GM23338 (cell line): ENCODE data around the gene LRRC39. TPM values are rescaled to one million over a fixed set of nuclear protein-coding genes. Genes with fewer than 3 reads are reported as not detected.

Experiments used
- ATAC-seq: fragments of 200-7000 bp; cut with Tn5 transposase; 3 replicates; pipeline ENCODE4 v1.9.1; 2020
- DNase-seq: peaks from one replicate; pipeline ENCODE4 v3.0.0-alpha.2; 2015; ENCODE audit warnings: low spot score
- H2AFZ ChIP-seq: fragments of 200-600 bp; sonication (generic); 2 replicates; pipeline ENCODE4 v1.8.0; 2016; ENCODE audit warnings: antibody characterized with exemption, mild to moderate bottlenecking, moderate library complexity
- H3F3A ChIP-seq: fragments of 200-600 bp; sonication (generic); replicated peaks from 2 replicates; pipeline ENCODE4 v1.8.0; 2017; ENCODE audit warnings: antibody characterized with exemption, mixed run types, low read depth
- H3K27ac ChIP-seq: fragments of 200-600 bp; sonication (generic); 2 replicates; pipeline ENCODE4 v1.6.1; 2016; ENCODE audit warnings: low read depth
- H3K27me3 ChIP-seq: fragments of 200-600 bp; sonication (generic); 2 replicates; pipeline ENCODE4 v1.8.0; 2016; ENCODE audit warnings: mild to moderate bottlenecking, mixed run types, moderate library complexity; ENCODE audit not compliant: insufficient read depth
- H3K36me3 ChIP-seq: fragments of 200-600 bp; sonication (generic); 2 replicates; pipeline ENCODE4 v1.8.0; 2016; ENCODE audit warnings: mild to moderate bottlenecking; ENCODE audit not compliant: insufficient read depth
- H3K4me1 ChIP-seq: fragments of 200-600 bp; sonication (generic); 2 replicates; pipeline ENCODE4 v1.8.0; 2016; ENCODE audit warnings: mild to moderate bottlenecking, moderate library complexity; ENCODE audit not compliant: insufficient read depth
- H3K4me2 ChIP-seq: fragments of 200-600 bp; sonication (generic); 2 replicates; pipeline ENCODE4 v1.7.1; 2017; ENCODE audit warnings: mixed run types
- H3K4me3 ChIP-seq: fragments of 200-600 bp; sonication (generic); 2 replicates; pipeline ENCODE4 v1.6.1; 2016; ENCODE audit warnings: mixed run types
- H3K79me2 ChIP-seq: fragments of 200-600 bp; sonication (generic); replicated peaks from 2 replicates; pipeline ENCODE4 v1.8.0; 2017; ENCODE audit warnings: mild to moderate bottlenecking; ENCODE audit not compliant: insufficient read depth
- H3K9me2 ChIP-seq: fragments of 200-600 bp; sonication (generic); 2 replicates; pipeline ENCODE4 v1.8.0; 2017; ENCODE audit not compliant: insufficient read depth
- H4K20me1 ChIP-seq: fragments of 200-600 bp; sonication (generic); replicated peaks from 2 replicates; pipeline ENCODE4 v1.8.0; 2017; ENCODE audit warnings: mild to moderate bottlenecking; ENCODE audit not compliant: insufficient read depth
- H3K27ac Mint-ChIP-seq: 2 replicates; pipeline ENCODE4 v1.8.0; 2020; ENCODE audit warnings: inconsistent platforms, mild to moderate bottlenecking, moderate library complexity, mixed read lengths
- H3K27me3 Mint-ChIP-seq: 3 replicates; pipeline ENCODE4 v1.8.0; 2022; ENCODE audit warnings: low read depth, mild to moderate bottlenecking, moderate library complexity, mixed read lengths, inconsistent platforms; ENCODE audit not compliant: insufficient read depth, poor library complexity
- H3K36me3 Mint-ChIP-seq: 3 replicates; pipeline ENCODE4 v1.8.0; 2021; ENCODE audit warnings: low read depth, mild to moderate bottlenecking, inconsistent platforms, moderate library complexity, mixed read lengths
- H3K4me1 Mint-ChIP-seq: 3 replicates; pipeline ENCODE4 v1.8.0; 2020; ENCODE audit warnings: mild to moderate bottlenecking, inconsistent platforms, mixed read lengths
- H3K4me3 Mint-ChIP-seq: 3 replicates; pipeline ENCODE4 v1.8.0; 2021; ENCODE audit warnings: moderate library complexity, mild to moderate bottlenecking, inconsistent platforms, mixed read lengths
- H3K9me3 Mint-ChIP-seq: 3 replicates; pipeline ENCODE4 v1.8.0; 2020; ENCODE audit warnings: moderate library complexity, mild to moderate bottlenecking, inconsistent platforms, mixed read lengths
- CREB1 ChIP-seq: fragments of 250-450 bp; sonication (Bioruptor Pico); IDR thresholded peaks from 2 replicates; pipeline ENCODE4 v1.5.0; 2020; ENCODE audit warnings: low read depth, mild to moderate bottlenecking, moderate library complexity
- CTCF ChIP-seq, 2 experiments: fragments of 200-600 bp in 1 of 2; sonication (generic) in 1 of 2; conservative IDR thresholded peaks; 2 replicates each; pipeline versions ENCODE4 v1.5.1 to v1.6.1; 2016 to 2017; ENCODE audit warnings: antibody characterized with exemption in 2 of 2, low read depth in 2 of 2, mild to moderate bottlenecking in 2 of 2, moderate library complexity in 1 of 2
- ETS1 ChIP-seq: IDR thresholded peaks from 2 replicates; pipeline ENCODE4 v1.6.1; 2016; ENCODE audit warnings: antibody characterized with exemption
- EZH2 ChIP-seq: fragments of 200-600 bp; sonication (generic); IDR thresholded peaks from one replicate; pipeline ENCODE4 v1.8.0; 2017; ENCODE audit warnings: antibody characterized with exemption, mild to moderate bottlenecking, low read depth; ENCODE audit not compliant: unreplicated experiment
- EZH2phosphoT487 ChIP-seq: fragments of 200-600 bp; sonication (generic); IDR thresholded peaks from one replicate; pipeline ENCODE4 v1.8.1; 2018; ENCODE audit warnings: antibody characterized with exemption; ENCODE audit not compliant: unreplicated experiment
- JUNB ChIP-seq: IDR thresholded peaks from one replicate; pipeline ENCODE4 v1.6.1; 2016; ENCODE audit warnings: antibody characterized with exemption; ENCODE audit not compliant: unreplicated experiment
- NANOG ChIP-seq: IDR thresholded peaks from 2 replicates; pipeline ENCODE4 v1.6.1; 2016; ENCODE audit warnings: antibody characterized with exemption, borderline replicate concordance
- POLR2AphosphoS5 ChIP-seq: IDR thresholded peaks from 2 replicates; pipeline ENCODE4 v1.6.1; 2016; ENCODE audit warnings: antibody characterized with exemption, low read depth
- REST ChIP-seq: IDR thresholded peaks from one replicate; pipeline ENCODE4 v1.6.1; 2018; ENCODE audit warnings: antibody characterized with exemption; ENCODE audit not compliant: unreplicated experiment
- STAT1 ChIP-seq: IDR thresholded peaks from one replicate; pipeline ENCODE4 v1.6.1; 2016; ENCODE audit warnings: antibody characterized with exemption; ENCODE audit not compliant: unreplicated experiment
- ZNF114 ChIP-seq: fragments of 250-450 bp; sonication (Bioruptor Pico); IDR thresholded peaks from 2 replicates; pipeline ENCODE4 v1.5.0; 2020; ENCODE audit warnings: mild to moderate bottlenecking, moderate library complexity
- ZNF331 ChIP-seq: fragments of 250-450 bp; sonication (Bioruptor Pico); IDR thresholded peaks from 2 replicates; pipeline ENCODE4 v1.5.0; 2020; ENCODE audit warnings: low read depth, mild to moderate bottlenecking, moderate library complexity
- ZNF462 ChIP-seq: fragments of 250-450 bp; sonication (Bioruptor Pico); IDR thresholded peaks from 2 replicates; pipeline ENCODE4 v1.5.0; 2020; ENCODE audit warnings: mild to moderate bottlenecking, moderate library complexity
- polyA plus RNA-seq: library from polyadenylated mRNA; unstranded; fragments of >200 nt; fragmentation: Nextera tagmentation; extraction: Ambion mirVana; gene quantifications from 2 replicates; pipeline ENCODE4 v1.2.1, GENCODE V29; 2016
- total RNA-seq: library from RNA; depleted of rRNA; stranded (reverse); fragments of >200 nt; shearing (Covaris generic); gene quantifications from 2 replicates; pipeline ENCODE4 v1.2.3, GENCODE V29; 2014

LRRC39 gene
- total and polyA plus RNA-seq, 2 experiments from 2014 or later: 0.48 to 0.87 TPM

GRCh38 chr1:100164702-100165101, 13.4 kb downstream of the LRRC39 start:
- no peaks in the 10 kb centered on the region for H3F3A ChIP-seq
- H3K9me2 ChIP-seq: 0 out of 2 replicates have a peak, but pooled peaks cover 3% of the 10 kb centered on the region
- H3K79me2 ChIP-seq: no peaks in the 10 kb centered on the region
- H3K4me3 ChIP-seq: no peak overlapping the region
- H4K20me1 ChIP-seq: no peaks in the 10 kb centered on the region
- no peaks in the 10 kb centered on the region; the same call in 2 of the 3 replicates for H3K4me1 Mint-ChIP-seq
- TF ChIP-seq STAT1 (no peak), POLR2AphosphoS5 (no peak), CTCF (conservative IDR thresholded peaks at IDR 0.05; ENCODE audit: low read depth in 2 of 2) (no peak), CREB1 (CRISPR knock-in tag) (no peak), EZH2 (no peak), REST (no peak), ZNF331 (CRISPR knock-in tag) (no peak), ETS1 (no peak), EZH2phosphoT487 (no peak), NANOG (no peak), ZNF114 (CRISPR knock-in tag) (no peak), JUNB (no peak), ZNF462 (CRISPR knock-in tag) (no peak)
- no peaks in the 10 kb centered on the region for H3K9me3 Mint-ChIP-seq
- H3K4me2 ChIP-seq: no peak overlapping the region
- H2AFZ ChIP-seq: no peak overlapping the region
- no peaks in the 10 kb centered on the region for H3K27me3 Mint-ChIP-seq
- no peaks in the 10 kb centered on the region for H3K27me3 ChIP-seq
- DNase-seq (no peak), ATAC-seq (no peak)
- no peaks in the 10 kb centered on the region for H3K36me3 ChIP-seq
- no peak overlapping the region for H3K4me3 Mint-ChIP-seq
- no peak overlapping the region for H3K27ac Mint-ChIP-seq
- H3K36me3 Mint-ChIP-seq: no peaks in the 10 kb centered on the region
- H3K4me1 ChIP-seq: no peaks in the 10 kb centered on the region
- no peak overlapping the region for H3K27ac ChIP-seq
